ENCODE measurements around the gene NBEAL1.
"Not testable (repeated sequence)": the region's sequence is repeated elsewhere in the genome, so short reads cannot be mapped to it uniquely, and the experiment has no call there.

Gene NBEAL1

DNA sequence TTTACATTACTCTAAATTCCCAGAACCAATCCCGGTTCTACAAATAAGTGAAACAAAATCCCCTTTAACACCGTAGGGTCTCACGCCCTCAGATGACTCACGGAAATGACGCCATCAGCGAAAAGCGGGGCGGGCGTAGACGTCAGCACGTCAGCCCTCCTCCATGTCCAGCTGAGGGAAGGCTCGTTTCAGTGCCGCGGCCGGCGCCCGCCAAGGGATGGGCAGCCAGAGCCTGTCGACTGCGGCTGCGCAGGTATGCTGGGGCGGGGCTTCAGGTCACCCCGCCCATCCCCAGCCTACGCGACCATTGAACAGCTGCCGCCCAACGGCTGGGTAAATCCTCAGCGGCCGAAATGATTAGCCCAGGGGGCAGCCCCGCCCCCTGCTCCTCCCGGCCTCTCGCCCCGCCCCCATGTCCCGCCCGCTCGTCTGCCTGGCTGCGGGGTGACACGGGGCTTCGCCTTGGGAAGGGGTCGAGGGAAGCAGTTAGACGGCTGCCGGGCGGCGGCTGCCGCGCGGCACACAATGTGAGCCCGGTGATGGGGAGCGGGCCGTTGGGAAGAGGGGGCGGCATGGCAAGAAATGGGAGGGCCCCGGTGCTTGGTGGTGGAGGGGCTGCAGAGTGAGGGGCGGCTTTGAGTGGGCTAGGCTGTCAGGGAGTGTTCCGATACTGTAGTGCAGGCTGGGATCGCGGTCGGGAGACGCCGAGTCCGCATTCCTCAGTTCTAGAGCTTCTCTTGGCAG lies at the start of gene NBEAL1:
Gene NBEAL1, plus strand, starts transcription at position 420 of the 744 bp plus-strand sequence. CDS start 1,510 bp downstream, outside the sequence.
- peak; percentile 94 for DNase-seq

DNA sequence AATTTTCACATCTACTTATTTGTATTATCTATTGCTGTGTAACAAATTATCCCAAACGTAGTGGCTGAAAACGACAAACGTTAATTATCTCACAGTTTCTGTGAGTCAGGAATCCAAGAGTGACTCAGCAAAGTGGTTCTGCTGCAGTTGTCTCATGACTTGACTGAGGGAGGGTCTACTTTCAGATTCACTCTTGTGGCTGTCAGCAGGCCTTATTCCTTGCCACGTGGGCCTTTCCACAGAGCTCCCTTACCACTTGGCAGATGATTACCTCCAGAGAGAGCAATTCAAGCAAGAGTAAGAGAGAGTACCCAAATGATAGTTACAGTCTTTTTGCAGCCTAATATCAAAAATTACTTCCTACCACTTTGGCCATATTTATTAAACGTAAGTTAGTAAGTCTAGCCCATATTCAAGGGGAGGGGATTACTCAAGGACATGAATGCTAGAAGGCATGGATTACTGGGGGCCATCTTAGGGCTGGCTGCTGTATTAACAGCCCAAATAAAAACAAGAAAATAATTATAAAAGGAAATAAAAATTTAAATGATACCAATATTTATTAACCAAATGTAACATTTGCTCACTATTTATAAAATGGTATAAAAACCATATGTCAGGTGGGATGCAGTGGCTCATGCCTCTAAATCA lies 48.7 kb upstream of the NBEAL1 start:
- no peak for DNase-seq

DNA sequence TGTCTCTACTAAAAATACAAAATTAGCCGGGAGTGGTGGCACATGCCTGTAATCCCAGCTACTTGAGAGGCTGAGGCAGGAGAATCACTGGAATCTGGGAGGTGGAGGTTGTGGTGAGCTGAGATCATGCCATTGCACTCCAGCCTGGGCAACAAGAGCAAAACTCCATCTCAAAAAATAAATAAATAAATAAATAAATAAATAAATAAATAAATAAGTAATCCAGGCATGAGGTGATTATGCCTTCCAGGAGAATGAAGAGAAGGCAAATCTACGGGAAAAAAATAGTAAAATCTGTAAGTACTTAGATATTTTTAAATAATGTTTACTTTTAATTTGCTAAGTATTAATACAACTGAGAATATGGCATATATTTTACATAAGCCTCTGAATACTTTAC lies 45.3 kb upstream of the NBEAL1 start:
- DNase-seq: not testable (repeated sequence)

DNA sequence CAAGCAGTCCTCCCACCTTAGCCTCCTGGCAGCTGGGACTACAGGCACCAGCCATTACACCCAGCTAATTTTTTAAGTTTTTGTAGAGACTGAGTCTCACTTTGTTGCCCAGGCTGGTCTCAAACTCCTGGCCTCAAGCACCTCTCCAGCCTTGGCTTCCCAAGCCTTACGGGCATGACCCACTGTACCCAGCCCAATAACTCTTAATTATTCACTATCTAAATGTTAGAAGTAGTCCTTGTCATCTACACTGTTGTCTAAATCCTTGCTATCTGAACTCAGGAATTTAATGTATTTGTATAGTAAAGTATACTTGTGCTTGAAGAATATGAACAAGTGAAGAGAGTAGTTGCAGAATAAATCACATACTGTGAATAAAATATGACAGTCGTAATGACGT lies 37.9 kb upstream of the NBEAL1 start:
- no peak for DNase-seq

DNA sequence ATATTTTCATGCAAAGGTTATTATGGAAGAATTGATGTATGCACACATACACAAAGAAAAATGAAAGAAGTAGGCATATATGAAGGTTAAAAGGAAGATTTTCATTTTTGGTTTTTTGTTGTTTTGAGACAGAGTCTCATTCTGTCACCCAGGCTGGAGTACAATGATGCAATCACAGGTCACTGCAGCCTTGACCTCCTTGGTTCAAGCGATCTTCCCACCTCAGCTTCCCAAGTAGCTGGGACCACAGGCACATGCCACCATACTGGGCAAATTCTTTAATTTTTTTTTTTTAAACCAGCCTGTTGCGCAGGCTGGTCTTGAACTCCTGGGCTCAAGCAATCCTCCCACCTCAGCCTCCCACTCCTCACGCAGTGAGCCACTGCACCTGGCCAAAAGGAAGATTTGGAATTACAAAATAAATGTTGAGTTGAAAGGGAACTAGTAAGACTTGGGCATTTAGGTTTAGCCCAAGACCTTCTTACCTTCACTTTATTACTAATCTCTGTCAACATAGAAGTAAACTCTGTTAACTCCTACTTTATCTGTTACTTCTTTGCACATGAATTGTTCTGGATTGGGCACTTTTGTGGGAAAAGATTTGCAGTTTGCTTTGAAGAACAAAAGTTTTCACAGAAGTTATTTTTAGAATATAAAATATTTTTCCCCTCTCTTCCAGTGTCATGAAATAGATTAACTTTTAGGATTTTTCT lies 31.7 kb upstream of the NBEAL1 start:
- no peak for DNase-seq

DNA sequence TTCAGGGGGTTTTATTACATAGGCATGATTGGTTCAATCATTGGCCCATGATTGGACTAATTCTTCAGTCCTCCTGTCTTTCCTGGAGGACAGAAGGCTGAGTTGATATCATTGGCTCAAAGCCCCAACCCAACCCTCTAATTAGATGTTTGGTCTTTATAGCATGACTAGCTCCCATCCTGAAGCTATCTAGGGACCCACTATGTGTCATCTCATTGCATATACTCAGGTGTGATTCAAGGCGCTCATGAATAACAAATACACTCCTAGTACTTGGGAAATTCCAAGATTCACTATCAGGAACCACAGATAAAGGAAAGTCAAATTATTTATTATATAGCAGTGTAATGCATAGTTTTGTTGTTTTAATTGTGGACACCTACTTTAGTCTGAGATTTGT lies 24.9 kb upstream of the NBEAL1 start:
- DNase-seq: no peak

DNA sequence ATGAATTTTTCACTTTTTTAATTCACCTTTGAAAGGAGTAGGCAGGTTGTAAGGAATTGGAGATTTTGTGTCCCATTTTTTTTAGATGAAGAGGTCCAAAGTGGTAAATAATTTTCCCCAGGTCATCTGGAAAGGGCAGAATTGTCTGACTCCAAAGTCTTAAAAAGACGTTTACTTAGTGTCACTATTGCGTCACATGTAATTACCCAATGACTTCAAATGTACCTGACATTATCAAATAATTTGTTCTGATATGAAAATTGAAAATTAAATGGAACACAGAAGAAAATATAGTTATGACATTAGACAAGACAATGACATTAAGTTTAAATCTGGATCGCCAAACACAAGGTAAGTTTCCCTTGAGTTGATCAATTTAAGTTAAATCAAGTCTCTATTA lies 24.2 kb upstream of the NBEAL1 start:
- DNase-seq: no peak

DNA sequence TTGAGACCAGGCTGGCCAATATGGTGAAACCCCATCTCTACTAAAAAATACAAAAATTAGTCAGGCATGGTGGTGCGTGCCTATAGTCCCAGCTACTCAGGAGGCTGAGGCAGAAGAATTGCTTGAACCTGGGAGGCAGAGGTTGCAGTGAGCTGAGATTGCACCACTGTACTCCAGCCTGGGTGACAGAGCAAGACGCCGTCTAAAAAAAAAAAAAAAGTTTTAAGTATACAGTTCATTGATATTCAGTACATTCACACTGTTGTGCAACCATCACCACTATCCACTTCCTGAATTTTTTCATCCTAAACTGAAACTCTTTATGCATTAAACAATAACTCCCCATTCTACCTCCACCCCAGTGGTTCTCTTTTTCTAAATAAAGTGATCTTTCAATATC lies 17.6 kb upstream of the NBEAL1 start:
- DNase-seq: not testable (repeated sequence)

DNA sequence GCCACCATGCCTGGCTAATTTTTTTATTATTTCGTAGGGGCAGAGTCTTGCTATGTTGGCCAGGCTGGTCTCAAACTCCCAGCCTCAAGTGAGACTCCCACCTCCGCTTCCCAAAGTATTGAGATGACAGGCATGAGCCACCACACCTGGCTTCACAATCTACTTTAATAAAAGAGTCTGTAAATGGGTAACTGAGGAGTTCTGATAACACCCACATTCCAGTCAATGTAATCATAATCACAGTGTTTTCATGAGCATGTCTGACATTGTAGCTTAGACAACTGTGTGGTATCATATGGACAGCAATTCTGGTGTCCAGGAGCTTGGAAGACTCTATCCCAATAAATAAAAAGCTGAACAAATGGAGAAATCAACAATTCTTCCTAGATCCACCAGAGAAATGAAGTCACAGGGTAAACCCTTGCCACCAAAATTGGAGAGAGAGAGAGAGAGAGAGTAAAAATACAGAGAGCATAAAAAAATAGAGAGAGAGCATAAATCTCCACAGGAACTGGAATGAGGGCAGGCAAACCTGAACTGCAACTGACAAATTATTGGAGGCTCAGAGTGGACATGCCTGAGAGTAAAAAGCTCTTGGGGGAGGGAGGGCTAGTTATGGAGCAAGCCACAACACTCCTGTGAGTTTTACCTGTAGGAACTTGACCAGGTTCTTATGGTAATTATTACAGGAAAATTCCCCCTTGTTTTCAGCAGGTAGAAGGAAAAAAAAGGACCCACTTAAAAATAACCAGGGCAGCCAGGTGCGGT lies 12.4 kb upstream of the NBEAL1 start:
- no peak for DNase-seq

DNA sequence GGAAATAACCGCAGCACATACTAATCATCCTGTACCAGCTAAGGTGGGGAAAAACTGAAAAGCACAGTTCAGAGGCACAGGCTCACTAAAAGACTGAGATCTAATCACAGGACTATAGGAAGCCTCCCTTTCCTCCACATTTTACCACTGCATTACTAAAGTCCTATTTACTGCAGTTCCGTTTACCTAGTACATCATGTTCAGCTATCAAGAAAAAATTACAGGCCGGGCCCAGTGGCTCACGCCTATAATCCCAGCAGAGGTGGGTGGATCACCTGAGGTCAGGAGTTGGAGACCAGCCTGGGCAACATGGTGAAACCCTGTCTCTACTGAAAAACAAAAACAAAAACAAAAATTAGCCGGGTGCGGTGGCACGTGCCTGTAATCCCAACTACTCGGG lies 11.0 kb upstream of the NBEAL1 start:
- no peak for DNase-seq

DNA sequence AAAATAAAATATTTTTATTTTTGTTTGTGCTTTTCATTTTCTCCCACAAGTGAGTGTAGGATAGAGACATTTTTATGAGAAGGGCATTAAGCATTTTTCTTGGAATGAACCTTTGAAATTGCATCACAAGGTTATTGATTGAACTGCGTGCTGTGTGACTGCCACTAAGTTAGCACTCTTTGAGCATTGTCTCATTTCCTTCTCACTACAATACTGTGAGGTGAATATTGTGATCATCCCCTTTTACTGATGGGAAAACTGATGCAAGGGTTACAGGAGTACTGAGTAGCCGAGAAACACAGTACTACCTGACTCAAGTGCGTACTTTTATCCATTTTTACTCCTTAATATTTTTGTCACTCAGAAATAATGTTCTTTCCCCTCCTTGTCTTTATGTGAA lies 2.0 kb downstream of the NBEAL1 start:
- DNase-seq: no peak

DNA sequence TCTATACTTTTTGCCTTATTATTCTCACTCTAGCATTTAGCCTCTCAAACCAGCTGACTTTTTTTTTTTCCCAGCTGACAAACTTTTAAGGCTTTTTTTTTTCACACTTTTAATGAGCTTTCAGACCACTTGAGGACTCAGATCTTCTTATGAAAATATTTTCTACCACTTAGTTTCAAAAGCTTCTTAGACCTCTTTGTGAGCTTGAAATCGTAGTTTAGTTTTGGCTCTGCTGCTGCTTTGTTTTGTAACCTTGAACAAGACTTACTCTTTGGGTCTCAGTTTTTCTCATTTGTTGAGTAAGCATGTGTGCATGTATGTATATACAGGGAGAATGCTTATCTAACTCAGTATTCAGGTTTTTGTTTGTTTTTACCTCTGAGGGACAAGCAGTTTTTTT lies 3.5 kb downstream of the NBEAL1 start:
- no peak for DNase-seq

DNA sequence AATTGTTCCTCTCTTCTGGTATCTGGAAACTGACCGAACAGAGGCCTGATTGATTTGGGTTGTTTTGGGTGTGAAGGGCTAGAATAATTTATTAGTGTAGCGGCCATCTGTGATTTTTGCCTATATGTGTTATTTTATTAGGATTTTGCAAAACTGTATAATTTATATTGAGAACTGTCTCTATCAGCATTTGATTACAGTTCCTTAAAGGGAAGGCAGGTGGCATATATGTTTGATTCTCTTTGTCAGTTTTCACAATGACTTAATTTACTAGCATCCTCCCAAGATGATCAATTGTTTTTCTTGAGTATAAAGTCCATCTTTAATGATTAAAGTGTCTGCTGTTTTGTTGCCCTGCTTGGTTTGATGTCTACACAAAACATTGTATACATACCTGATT lies 4.5 kb downstream of the NBEAL1 start:
- no peak for DNase-seq

DNA sequence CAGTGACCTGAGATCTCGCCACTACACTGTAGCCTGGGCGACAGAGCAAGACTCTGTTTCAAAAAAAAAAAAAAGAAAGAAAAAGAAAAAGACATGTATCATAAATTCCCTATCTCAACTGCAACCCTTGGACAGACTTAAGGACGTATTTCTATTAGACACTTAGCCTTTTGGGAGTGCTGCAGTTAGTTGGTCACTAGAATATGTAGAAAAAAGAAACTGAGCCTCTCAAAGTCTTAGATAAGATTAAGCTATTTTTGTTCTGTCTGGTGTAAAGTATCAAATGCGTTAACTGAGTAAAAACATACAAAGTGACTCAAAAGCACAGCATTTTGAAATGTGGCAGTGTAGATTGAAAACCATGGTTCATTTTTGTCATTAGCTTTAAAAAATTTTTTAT lies 7.3 kb downstream of the NBEAL1 start:
- no peak for DNase-seq

DNA sequence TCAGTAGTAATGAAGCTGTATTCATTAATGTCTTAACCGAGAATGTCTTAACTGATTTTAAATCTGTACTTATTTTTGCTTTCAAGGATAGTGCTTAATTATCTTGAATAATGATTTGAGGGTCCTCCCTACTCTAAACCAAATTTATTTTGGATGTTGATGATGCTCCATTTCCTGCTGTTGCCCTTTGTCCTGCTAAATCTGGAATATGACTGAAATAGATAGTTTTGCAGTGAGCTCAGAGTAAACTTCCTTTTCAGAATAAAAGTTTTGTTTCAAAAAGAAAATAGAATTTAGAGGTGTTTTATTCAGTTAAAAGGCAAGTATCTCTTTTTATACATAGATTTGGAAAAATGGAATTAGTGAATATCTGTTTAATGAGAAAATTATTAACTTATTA lies 8.1 kb downstream of the NBEAL1 start:
- DNase-seq: no peak

DNA sequence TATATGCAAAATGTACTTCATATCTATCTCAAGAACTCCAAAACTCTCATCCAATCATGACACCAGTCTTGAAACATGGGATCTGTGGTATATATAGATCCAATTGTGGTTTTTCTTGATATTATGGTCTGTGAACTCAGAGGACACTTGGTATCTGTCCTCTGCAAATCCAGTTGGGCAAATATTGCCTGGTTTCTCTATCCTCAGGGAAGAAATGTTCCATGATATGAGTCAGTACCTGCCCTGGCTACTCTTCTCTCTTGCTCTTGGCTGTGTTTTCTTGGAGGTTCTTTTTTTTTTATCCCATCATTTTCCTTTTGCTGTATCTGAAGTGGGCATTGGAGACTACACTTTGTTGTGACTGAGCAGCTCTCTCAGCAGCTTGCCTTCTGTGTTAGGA lies 10.9 kb downstream of the NBEAL1 start:
- DNase-seq: no peak

DNA sequence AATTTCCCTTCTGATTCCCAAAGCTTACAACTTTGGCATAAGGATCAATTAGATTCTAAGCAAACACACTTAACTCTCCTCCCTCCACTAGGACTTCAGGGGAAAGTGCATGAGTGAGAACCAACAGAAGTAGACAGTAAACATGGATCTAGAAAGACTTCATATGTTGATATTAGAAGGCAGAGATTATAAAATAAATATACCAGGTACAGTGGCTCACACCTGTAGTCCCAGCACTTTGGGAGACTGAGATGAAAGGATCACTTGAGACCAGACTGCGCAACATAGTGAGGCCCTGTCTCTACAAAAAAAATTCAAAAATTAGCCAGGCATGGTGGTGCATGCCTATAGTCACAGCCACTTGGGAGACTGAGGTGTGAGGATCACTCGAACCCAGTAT lies 15.9 kb downstream of the NBEAL1 start:
- no peak for DNase-seq

DNA sequence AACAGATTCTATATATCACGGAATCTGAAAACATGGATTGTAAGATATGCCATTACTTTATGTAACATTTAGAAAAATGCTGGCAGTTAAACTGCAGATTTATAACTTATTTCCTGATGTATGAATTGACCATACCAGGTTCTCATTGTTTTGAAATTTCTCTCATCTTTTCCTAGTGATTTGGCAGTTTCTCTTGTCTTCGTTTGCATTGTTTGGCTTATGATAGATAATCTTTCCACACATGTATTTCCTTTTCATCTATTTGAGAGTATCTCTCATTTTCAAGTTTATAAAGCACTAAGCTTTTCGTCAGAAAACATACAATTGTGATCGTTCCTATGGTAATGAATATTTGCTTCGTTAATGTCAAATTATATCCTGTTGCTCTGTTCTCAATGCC lies 16.3 kb downstream of the NBEAL1 start:
- DNase-seq: no peak

DNA sequence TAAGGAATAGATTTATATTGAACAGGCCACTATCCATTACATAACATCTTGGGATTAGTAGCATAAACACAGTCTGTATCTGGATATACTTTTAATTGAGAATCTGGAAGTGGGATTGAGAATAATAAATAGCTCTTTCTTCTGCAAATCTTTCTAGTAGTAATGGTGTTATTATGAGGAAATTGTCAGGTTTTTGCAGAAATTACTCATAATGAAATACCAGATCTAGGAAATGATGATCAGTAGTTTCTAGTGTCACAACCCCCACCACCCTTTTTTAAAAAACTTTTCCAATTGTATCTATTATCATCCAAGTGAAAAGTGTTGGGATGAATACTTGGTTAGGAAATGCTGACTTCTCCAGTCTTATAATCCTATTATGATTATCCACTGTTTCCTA lies 18.7 kb downstream of the NBEAL1 start:
- no peak for DNase-seq

DNA sequence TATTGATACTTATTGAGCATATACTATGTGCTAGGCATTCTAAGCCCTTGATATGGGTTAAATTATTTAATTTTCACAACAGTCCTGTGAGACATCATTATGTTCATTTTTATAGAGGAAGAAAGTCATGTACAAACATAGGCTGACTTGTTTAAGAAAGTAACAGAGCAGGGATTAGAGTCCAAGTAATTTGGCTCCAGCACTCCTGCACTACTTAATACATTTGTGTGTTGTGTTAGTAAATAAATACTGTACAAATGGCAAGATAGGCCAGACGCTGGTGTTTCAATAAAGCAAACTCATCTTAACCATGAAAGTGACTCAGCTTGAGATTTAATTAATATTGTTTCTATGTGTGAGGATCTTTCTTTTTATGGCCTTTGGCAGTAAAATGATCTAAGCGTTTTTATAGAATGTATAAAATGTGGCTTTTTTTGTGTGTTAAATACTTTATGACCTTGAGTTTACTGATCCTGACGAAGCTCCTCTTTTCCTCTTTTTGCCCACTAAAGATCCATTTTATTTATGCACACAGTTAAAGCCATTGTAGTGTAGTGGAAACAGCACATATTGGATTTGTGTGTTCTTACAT lies 21.3 kb downstream of the NBEAL1 start:
- no peak for DNase-seq

DNA sequence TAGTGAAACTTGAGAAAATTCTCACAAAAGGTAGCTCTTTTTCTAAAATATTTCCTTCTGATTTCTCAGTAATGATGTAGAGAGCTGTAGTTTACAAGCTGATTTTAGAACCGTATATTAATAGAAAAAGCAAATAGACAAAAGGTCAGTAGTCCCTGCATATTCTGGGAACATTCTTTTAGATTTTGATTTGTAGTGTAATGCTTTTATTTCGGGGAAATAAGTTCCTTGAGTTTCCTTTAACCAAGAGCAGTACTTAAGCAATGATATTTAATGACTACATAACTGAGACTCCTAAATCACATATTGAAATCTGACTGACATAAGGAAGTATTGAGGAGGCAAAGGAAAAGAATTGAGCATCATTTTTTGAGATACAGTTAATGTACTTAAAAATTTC lies 22.4 kb downstream of the NBEAL1 start:
- DNase-seq: no peak

DNA sequence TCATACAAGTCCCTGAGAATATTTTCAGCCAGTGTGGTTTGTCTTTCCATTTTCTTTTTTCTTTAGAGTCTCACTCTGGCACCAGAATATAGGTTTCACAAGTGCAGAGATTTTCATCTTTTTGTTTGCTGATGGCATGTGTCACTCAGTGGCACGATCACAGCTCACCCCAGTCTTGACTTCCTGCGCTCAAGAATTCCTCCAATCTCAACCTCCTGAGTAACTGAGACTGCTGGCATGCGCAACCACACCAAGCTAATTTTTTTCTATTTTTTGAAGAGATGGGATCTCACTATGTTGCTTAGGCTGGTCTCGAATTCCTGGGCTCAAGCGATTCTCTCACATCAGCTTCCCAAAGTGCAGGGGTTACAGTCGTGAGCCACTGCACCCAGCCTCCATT lies 23.9 kb downstream of the NBEAL1 start:
- DNase-seq: no peak

DNA sequence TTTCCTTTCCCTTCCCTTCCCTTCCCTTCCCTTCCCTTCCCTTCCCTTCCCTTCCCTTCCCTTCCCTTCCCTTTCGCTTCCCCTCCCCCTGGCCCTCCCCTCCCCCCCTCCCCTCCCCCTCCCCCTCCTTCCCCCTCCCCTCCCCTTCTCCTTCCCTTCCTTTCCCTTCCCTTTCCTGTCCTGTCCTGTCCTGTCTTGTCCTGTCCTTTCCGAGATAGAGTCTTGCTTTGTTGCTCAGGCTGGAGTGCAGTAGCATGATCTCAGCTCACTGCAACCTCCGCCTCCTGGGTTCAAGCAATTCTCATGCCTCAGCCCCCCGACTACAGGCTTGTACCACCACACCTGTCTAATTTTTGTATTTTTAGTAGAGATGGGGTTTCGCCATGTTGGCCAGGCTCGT lies 24.5 kb downstream of the NBEAL1 start:
- DNase-seq: not testable (repeated sequence)

All from activated CD4-positive, alpha-beta T cell treated with anti-CD3 and anti-CD28 coated beads, Interleukin-2, amount 50 U/mL, for 1 hour (primary cell).